Right lobe of liver (tissue), 4 donors: ENCODE data around the gene AGPS.

ENCODE experiments used
- CTCF ChIP-seq, 4 donors: fragments of 200-600 bp in 3 of 4; fragments of 450-650 bp in 1 of 4; IDR thresholded peaks; one replicate each; pipeline versions ENCODE4 v1.5.1 to v1.8.0; 2016 to 2022; ENCODE audit warnings: antibody characterized with exemption in 4 of 4, mild to moderate bottlenecking in 2 of 4
- POLR2A ChIP-seq: fragments of 450-650 bp; IDR thresholded peaks from one replicate; pipeline ENCODE4 v1.6.1; 2017; ENCODE audit warnings: antibody characterized with exemption, mild to moderate bottlenecking
- donor health status: DM: no; HTN: no; CAD: no.
- donor health status: DM: no; HTN: no; CAD: no.
- donor health status: DM: no; HTN: yes; CAD: no.

DNA sequence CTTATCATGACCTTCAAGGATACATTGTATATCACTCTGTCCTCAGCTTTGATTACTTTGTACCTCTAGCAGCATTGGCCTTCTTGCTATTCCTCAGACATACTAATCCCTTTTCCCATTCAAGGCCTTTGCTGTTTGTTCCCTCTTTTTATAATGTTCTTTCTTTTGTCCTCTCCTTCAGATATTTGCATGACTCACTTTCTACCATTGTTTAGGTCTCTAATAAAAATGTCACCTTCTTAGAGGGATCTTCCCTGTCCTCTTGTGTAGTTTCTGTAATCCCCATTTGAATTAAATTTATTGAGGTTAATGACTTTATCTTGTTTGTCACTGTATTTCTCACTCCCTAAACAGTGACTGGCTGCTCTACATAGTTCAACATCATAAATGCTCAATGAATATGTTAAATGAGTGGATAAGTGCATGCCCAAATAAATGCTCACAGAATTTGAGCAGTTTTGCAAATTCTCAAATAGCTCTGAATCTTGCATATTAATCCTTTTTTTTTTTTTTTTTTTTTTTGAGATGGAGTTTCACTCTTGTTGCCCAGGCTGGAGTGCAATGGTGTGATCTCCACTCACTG lies 135.9 kb downstream of the AGPS start:
- TF ChIP-seq CTCF (IDR thresholded peaks at IDR 0.05) (no peak), POLR2A (no peak)
